Loucy (cell line): ENCODE results near the gene SLC7A8.

Experiments used
- H2AFZ ChIP-seq: fragments of 200-600 bp; sonication (generic); 2 replicates; pipeline ENCODE4 v1.6.0; 2016; ENCODE audit warnings: antibody characterized with exemption, mild to moderate bottlenecking, low read length, moderate library complexity
- H3F3A ChIP-seq: fragments of 200-600 bp; 2 replicates; pipeline ENCODE4 v1.6.0; 2016; ENCODE audit warnings: antibody characterized with exemption, low read depth, mild to moderate bottlenecking
- H3K27me3 ChIP-seq: fragments of 200-600 bp; sonication (generic); 2 replicates; pipeline ENCODE4 v1.6.1; 2014; ENCODE audit warnings: low read length, mild to moderate bottlenecking; ENCODE audit not compliant: insufficient read depth, poor library complexity, severe bottlenecking
- H3K36me3 ChIP-seq: fragments of 200-600 bp; sonication (generic); 2 replicates; pipeline ENCODE4 v1.6.1; 2016; ENCODE audit warnings: low read length; ENCODE audit not compliant: insufficient read depth
- H3K4me1 ChIP-seq: fragments of 200-600 bp; sonication (generic); 2 replicates; pipeline ENCODE4 v1.5.1; 2014; ENCODE audit warnings: low read length, mild to moderate bottlenecking; ENCODE audit not compliant: insufficient read depth, poor library complexity, severe bottlenecking
- H3K4me2 ChIP-seq: fragments of 200-600 bp; sonication (generic); 2 replicates; pipeline ENCODE4 v1.6.0; 2014; ENCODE audit warnings: antibody characterized with exemption, low read length, low read depth, mild to moderate bottlenecking; ENCODE audit not compliant: poor library complexity, severe bottlenecking
- H3K4me3 ChIP-seq: fragments of 200-600 bp; sonication (generic); 2 replicates; pipeline ENCODE4 v1.5.1; 2014; ENCODE audit warnings: low read length, mild to moderate bottlenecking, mixed read lengths; ENCODE audit not compliant: poor library complexity, severe bottlenecking
- H3K79me2 ChIP-seq: fragments of 200-600 bp; sonication (generic); 2 replicates; pipeline ENCODE4 v1.6.1; 2014; ENCODE audit warnings: low read length; ENCODE audit not compliant: insufficient read depth
- H3K9ac ChIP-seq: fragments of 200-600 bp; sonication (generic); 2 replicates; pipeline ENCODE4 v1.6.0; 2014; ENCODE audit warnings: mild to moderate bottlenecking, low read depth, low read length, moderate library complexity; ENCODE audit not compliant: poor library complexity, severe bottlenecking
- H3K9me2 ChIP-seq: fragments of 200-600 bp; sonication (generic); replicated peaks from 2 replicates; pipeline ENCODE4 v1.6.1; 2016; ENCODE audit warnings: low read depth, low read length, mixed read lengths
- H3K9me3 ChIP-seq: fragments of 200-600 bp; sonication (generic); 2 replicates; pipeline ENCODE4 v1.6.1; 2014; ENCODE audit warnings: mild to moderate bottlenecking, antibody characterized with exemption, low read length, low read depth; ENCODE audit not compliant: insufficient read depth
- H4K20me1 ChIP-seq: fragments of 200-600 bp; sonication (generic); 2 replicates; pipeline ENCODE4 v1.6.0; 2014; ENCODE audit warnings: antibody characterized with exemption, low read length, mild to moderate bottlenecking; ENCODE audit not compliant: insufficient read depth, poor library complexity, severe bottlenecking
- CTCF ChIP-seq: fragments of 200-600 bp; sonication (generic); conservative IDR thresholded peaks from 2 replicates; pipeline ENCODE4 v1.5.1; 2014; ENCODE audit warnings: mild to moderate bottlenecking, antibody characterized with exemption, low read length
- EZH2phosphoT487 ChIP-seq: fragments of 200-600 bp; IDR thresholded peaks from 2 replicates; pipeline ENCODE4 v1.6.1; 2018; ENCODE audit warnings: antibody characterized with exemption, mild to moderate bottlenecking, moderate library complexity, borderline replicate concordance

The SLC7A8 gene

GRCh38 chr14:23174296-23175184, 8.9 kb downstream of the SLC7A8 start:
- H3K4me3 ChIP-seq, result no peak overlapping the region
- H3F3A ChIP-seq, result no peaks in the 10 kb centered on the region
- H3K4me2 ChIP-seq, result no peak overlapping the region
- no peaks in the 10 kb centered on the region for H3K79me2 ChIP-seq
- no peaks in the 10 kb centered on the region for H3K9me2 ChIP-seq
- H3K9ac ChIP-seq, result no peak overlapping the region
- H4K20me1 ChIP-seq, result no peaks in the 10 kb centered on the region
- TF ChIP-seq CTCF, result no peak
- no peak for TF ChIP-seq EZH2phosphoT487
- no peaks in the 10 kb centered on the region for H3K36me3 ChIP-seq
- no peaks in the 10 kb centered on the region for H3K27me3 ChIP-seq
- H2AFZ ChIP-seq, result no peak overlapping the region
- H3K4me1 ChIP-seq, result peaks cover 10% of the 10 kb centered on the region
- no peaks in the 10 kb centered on the region for H3K9me3 ChIP-seq

- H3K4me3 ChIP-seq, result no peak overlapping the region
- H3F3A ChIP-seq, result no peaks in the 10 kb centered on the region
- H3K36me3 ChIP-seq, result no peaks in the 10 kb centered on the region
- no peaks in the 10 kb centered on the region for H3K9me3 ChIP-seq
- no peak overlapping the region for H3K4me2 ChIP-seq
- no peak overlapping the region for H3K9ac ChIP-seq
- H3K27me3 ChIP-seq, result no peaks in the 10 kb centered on the region
- peaks cover 10% of the 10 kb centered on the region for H3K4me1 ChIP-seq
- no peaks in the 10 kb centered on the region for H3K79me2 ChIP-seq
- no peaks in the 10 kb centered on the region for H4K20me1 ChIP-seq
- TF ChIP-seq EZH2phosphoT487, result no peak
- TF ChIP-seq CTCF, result no peak
- no peaks in the 10 kb centered on the region for H3K9me2 ChIP-seq
- H2AFZ ChIP-seq, result no peak overlapping the region
Observed at GRCh38 chr14:23173796-23174195, 9.7 kb downstream of the SLC7A8 start.

- H2AFZ ChIP-seq, result no peak overlapping the region
- H3K4me1 ChIP-seq, result peaks cover 10% of the 10 kb centered on the region
- no peaks in the 10 kb centered on the region for H4K20me1 ChIP-seq
- H3K79me2 ChIP-seq, result no peaks in the 10 kb centered on the region
- no peak overlapping the region for H3K4me3 ChIP-seq
- H3K4me2 ChIP-seq, result no peak overlapping the region
- no peaks in the 10 kb centered on the region for H3K9me2 ChIP-seq
- H3F3A ChIP-seq, result no peaks in the 10 kb centered on the region
- TF ChIP-seq CTCF, result no peak
- no peak for TF ChIP-seq EZH2phosphoT487
- no peaks in the 10 kb centered on the region for H3K36me3 ChIP-seq
- no peak overlapping the region for H3K9ac ChIP-seq
- no peaks in the 10 kb centered on the region for H3K27me3 ChIP-seq
- H3K9me3 ChIP-seq, result no peaks in the 10 kb centered on the region
Observed at GRCh38 chr14:23173031-23173430, 10.4 kb downstream of the SLC7A8 start.
